DMS 273 (cell line): Measurements from ENCODE around the gene FOXK2.

Experiments used
- DNase-seq: peaks from one replicate; lab custom pipeline; 2025; ENCODE audit not compliant: unreplicated experiment; lab: John Stamatoyannopoulos, UW

Gene FOXK2

DNA sequence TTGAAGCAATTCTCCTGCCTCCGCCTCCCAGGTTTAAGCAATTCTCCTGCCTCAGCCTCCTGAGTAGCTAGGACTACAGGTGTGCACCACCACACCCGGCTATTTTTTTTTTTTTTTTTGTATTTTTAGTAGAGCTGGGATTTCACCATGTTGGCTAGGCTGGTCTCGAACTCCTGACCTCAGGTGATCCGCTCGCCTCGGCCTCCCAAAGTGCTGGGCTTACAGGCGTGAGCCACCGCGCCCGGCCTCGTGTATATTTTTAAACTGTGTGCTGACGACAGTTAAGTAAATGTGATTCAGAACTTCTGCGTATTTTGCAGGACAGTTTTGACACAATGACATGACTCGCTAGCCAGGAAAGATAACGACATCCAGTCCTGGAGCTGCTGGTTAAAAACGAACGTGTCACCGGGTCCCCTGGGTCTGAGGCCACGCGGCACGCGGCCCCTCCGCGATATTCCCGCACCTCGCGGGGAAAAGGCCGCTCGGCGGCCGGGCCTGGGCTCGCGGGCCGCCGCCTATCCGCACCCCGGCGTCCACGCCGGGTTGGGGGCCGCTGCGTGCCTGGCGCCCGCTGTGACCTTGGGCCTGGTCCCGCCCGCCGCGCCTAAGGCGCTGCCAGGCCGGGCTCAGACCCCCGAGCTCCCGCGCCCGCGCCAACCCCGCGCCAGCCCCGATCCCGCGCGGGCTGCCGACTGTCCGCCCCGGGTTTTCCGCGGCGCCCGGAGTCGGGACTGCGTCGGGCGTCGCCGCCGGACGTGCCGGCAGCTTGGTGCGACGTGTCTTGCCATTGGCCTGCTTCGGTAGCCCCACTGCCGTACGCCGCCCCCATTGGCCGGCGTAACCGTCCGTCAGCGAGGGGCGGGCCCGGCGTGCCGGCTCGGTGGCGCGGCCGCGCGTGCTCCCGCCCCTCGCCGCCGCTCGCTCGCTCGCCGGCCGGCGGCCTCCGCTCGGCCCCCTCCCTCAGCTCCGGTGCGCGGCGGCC is at the start of gene FOXK2:
Gene FOXK2, plus strand, starts transcription at position 907 of the 985 bp plus-strand sequence. CDS start 157 bp downstream, outside the sequence.
- DNase-seq, result peak; percentile 98

DNA sequence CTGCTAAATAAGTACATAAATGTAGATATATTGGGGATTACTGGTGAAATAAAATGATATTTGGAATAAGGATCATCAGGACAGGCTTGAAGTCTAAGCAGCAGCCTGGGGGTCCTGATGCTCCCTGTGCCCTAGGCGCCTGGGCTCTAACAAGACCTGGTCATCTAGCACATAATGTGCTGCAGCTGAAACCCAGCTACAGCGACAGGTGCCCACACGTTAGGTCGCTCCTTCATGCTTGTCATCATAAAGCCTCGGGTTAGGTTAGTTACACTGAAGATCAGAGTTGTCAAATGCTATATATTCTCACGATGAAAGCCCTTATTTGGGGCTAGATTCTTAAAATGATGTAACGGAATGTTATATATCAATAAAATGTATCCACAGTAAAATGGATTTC is 49.5 kb upstream of the FOXK2 start:
- no peak for DNase-seq

DNA sequence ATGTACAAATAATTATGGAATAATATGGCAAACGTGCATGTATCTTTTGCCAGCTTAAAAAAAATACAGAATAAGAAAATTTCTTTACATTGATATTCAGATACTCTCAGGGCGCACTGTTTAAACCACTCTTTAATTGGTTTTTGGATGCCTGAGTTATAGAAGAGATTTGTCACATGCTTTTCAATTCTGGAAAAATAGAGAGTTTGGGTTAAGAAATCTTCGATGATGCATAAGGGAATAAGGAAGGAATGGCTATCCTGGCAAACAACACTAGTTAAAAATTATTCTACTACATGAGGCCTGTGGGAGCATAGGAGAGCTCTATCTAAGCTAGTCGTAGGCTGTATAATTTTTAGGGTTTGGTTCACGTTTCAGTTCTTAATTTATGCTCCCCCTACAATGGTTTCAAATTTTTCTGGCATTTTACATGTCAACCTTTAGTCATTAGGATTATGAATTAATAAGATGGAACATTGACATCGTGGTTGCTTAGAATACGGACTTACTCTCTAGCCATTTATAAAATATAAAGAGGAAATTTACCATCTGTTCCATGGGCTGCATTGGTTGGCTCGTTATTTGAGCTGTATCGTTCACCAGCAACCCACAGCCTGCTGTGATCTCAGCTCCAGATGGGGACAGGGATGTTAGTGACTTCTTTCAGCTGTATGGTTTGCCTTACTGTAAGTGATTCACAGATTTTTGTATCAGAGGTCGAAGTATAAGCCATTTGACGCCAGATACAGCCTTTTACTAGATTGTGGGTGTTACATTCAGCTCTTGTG is 45.1 kb upstream of the FOXK2 start:
- peak; percentile 88 for DNase-seq

DNA sequence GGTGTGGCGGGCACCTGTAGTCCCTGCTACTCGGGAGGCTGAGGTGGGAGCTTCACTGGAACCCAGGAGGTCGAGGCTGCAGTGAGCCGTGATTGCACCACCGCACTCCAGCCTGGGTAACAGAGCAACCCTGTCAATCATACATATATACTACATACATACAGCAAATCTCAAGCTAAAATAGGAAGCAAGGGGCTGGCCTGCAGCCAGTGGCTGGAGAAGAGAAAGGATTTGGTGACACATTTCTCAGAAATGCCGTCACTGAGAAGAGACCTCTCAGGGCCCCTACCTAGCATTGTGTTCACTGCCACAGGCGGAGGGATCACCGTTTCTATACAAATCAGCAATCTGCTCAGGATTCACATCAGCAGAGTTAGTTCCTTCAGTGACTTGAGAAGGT is 44.1 kb upstream of the FOXK2 start:
- DNase-seq, result no peak

DNA sequence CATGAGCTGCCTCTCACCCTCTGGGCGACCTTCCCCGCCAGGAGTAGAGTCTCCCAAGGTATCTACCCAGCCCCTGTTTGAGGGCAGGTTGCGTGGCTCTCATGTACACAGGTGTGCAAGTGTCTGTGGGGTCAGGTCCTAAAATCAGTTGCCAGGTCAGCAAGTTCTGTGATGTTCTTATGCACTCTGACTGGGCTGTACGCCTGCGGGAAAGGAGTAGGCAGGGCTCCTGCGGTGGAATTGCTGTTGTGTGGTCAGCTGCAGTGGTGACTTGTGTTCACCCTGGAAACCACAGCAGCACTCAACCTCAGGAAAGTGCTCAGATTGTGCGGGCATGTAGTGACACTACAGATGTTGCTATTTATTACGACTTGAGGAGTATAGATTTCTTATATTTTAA is 41.6 kb upstream of the FOXK2 start:
- no peak for DNase-seq

DNA sequence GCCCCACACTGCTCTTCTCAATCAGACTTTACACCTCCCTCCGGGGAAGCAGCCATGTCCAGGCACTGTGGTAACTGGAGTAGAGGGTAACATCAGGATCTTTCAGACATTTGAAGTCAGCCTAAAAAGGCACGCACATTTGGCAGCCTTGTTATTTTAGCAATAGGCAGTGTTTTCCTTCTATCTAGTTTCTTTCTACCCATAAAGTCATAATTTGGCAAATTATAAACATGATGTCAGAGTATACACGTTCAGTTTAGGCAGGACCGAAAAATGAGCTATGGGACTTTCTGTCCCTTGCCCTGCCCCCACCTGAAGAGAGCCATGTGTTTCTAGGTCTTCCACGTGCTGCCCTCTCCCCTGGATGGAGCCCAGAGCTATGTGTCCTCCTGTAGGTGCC is 39.9 kb upstream of the FOXK2 start:
- no peak for DNase-seq

DNA sequence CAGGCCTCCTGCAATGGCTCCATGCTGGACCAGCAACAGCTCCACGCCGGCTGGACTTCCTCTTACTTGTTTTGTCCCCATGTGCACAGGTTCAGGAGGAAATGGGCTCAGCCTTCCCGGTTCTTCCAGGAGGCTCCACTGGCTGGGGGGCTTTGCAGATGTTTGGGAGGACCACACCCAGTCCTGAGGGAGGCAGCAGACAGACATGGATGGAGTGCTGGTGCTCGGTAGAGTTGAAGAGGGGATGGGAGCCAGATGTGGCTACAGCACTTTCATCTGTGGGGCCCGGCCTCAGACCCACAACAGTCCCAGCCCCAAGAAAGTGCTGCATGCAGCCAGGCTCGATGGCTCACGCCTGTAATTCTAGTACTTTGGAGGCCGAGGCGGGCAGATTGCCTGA is 39.2 kb upstream of the FOXK2 start:
- DNase-seq, result no peak

DNA sequence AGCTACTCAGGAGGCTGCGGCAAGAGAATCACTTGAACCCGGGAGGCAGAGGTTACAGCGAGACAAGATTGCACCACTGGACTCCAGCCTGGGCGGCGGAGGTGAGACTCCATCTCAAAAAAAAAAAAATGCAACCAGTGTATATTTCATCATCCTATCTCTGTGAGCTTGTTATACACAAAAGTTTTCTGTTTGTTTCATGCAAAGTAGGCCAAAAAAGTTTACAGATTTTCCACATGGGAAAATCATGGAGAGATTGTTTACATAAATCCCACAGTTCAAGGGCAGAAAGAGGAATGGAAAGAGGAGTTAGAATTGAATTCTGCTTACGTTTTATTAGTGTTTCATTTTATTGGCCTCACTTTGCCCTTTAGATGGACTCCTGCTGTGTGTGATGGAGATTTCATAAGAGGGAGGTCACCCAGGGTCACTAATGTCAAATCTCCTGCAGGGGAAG is 36.3 kb upstream of the FOXK2 start:
- DNase-seq, result no peak

DNA sequence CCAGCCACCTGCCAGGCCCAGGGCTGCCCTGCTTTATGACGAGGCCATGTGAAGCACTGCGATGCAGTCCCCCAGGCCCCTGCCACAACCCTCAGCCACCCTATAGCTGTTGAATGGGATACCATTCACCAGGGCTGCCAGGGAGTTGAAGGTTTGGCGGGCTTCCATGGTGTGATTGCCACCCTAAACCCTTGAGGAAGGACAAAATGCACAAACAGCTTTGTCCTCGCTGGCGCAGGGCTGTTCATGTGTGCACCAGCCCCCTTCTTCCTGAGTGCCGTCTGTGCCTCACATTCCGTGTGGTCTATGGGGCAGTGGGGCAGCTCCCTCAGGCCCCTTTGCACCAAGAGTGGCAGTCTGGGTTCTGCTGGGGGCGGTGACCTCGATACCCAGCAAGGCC is 35.7 kb upstream of the FOXK2 start:
- no peak for DNase-seq

DNA sequence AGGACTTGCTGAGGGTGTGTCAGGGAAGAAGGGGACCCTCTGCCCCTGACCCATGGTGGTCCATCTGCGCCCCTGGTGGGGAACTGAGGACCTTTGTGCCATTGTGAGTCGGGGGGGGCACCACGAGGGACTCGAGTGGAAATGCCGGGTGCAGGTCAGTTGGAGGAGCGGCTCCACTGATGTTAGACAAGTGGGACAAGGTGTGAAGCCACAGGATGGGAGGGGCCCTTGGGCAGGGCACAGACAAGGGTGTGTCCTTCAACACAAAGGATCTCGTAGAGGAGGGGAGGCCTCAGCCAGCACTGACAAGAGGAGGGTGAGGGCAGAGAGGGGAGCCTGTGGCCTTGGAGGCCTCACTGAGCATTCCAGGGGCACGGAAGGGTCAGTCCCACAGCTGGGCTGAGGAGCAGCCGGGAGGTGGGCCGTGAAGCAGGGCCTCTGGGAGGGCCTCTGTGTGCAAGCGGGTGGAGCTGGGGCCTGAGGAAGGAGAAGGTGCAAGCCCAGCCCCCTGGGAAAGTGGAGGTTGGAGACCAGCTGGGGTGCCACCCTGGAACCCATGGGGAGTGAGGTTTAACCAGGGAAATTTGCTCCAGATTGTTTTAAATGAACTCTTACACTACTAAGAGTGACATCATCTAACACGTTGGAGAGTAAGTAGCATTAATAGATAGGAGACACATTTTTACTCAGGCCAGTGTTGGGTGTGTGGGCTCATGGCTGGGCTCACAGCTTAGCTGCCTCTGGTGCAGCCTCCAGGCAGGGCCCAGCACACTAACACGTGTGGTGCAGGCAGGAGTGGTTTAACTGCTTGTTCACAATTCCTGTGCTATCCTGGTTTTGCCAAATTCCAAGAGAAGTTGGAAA is 33.1 kb upstream of the FOXK2 start:
- no peak for DNase-seq

DNA sequence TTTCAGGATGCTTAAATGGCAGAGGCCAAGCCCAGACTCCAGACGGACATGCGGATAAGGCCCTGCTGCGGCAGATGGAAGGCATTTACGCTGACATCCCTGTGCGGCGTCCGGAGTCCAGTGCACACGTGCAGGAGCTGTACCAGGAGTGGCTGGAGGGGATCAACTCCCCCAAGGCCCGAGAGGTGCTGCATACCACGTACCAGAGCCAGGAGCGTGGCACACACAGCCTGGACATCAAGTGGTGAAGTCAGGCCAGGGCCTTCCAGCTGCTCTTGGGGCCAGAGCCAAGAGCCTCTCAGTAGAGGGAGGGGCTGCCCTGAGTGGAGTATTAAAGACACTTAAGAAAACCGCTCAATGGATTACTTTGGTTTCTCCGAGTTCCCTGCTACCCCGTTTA is 31.6 kb upstream of the FOXK2 start:
- no peak for DNase-seq

DNA sequence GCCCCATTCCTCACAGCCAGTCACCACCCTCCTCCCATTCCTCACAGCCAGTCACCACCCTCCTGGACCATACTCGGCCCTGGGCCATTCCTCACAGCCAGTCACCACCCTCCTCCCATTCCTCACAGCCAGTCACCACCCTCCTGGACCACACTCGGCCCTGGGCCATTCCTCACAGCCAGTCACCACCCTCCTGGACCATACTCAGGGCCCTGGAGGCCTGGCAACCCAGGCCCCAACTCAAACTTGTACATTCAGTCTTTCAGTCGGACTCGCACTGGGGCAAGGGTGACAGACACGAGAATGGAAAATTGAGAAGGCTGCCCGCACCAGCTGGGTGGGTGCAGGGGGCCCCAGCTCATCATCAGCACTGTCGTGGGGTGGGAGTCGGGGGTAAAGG is 30.4 kb upstream of the FOXK2 start:
- no peak for DNase-seq

DNA sequence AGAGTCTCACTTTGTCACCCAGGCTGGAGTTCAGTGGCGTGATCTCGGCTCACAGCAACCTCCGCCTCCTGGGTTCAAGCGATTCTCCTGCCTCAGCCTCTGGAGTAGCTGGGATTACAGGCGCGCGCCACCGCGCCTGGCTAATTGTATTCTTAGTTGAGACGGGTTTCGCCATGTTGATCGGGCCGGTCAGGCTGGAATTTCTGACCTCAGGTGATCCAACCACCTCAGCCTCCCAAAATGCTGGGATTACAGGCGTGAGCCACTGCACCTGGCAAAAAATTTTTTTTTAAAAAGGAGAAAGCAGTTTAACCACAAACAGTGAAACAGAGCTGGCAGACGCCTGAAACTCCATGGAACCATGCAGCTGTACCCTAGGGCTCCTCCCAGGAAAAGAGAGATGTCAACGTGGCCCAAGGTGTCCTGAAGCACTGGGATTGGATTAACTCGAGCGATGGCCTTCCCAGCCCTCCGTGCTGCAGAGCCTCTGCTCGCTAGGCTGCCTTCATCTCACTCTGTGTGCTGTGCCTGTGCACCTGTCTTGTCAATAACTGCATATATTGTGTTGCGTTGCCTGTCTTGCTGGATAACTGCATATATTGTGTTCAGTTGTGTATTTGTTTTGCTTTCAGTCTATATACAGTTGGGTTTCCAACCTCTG is 29.6 kb upstream of the FOXK2 start:
- no peak for DNase-seq

DNA sequence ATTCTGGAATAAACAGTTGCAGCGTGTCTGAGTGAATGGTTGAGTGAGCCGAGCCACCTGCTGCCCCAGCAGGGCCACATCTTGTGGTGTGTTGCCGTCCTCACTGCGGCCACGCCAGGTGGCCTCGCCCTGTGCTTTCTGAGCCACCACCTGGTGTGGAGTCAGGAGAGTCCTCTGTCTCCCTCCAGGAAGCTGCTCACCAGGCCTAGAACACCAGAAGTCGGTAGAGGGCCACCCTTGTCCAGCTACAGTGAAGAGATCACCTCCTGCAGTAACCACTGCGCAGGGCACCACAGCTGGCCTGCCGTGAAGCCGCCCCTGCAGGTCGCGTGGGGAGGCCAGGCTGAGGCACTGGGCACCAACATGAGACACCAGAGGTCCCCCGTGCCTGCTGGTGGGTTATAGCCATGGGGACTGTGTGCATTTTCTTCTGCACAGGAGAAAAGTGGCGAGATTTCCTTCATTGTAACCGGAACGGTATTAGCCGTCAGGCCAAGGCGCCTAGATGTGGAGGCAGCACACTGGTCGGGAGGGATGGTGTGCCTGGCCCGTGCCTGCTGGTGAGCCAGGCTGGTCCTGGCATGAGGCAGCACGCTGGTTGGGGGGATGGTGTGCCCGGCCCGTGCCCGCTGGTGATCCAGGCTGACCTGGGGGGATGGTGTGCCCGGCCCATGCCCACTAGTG is 28.9 kb upstream of the FOXK2 start:
- peak; percentile 69 for DNase-seq

DNA sequence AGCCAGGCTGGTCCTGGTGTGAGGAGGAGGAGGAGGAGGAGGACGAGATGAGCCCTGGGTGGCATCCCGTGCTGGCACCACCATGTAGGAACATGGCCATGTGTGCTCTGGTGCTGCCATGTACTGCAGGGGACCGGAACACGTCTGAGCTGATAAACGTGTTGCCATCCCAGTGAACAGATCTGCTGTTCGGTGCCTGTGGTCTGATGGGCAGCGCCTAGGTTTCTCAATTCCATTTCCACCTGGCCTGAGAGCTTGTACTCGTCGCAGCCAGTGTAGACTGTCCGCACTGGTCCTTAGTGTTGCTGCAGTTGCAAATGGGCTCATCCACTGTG is 28.4 kb upstream of the FOXK2 start:
- DNase-seq, result no peak

DNA sequence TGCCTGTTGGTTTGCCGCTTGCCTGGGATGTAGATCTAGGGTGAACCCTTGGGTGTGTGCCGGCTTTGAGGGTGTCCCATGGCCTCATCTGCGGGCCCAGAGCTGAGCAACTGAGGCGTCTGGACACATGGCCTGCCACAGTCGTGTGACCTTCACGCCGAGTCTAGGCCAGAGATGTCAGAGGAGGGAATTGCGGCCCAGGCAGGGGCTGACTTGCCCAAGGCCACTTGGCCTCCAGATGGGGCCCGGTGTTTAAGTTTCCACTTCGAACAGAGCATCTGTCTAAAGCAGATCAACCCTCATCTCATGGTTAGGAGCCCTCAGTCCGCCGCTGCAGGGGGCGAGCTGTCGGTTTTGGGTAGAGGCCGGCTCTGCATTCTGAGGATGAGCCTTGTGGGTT is 28.0 kb upstream of the FOXK2 start:
- DNase-seq, result peak; percentile 34

DNA sequence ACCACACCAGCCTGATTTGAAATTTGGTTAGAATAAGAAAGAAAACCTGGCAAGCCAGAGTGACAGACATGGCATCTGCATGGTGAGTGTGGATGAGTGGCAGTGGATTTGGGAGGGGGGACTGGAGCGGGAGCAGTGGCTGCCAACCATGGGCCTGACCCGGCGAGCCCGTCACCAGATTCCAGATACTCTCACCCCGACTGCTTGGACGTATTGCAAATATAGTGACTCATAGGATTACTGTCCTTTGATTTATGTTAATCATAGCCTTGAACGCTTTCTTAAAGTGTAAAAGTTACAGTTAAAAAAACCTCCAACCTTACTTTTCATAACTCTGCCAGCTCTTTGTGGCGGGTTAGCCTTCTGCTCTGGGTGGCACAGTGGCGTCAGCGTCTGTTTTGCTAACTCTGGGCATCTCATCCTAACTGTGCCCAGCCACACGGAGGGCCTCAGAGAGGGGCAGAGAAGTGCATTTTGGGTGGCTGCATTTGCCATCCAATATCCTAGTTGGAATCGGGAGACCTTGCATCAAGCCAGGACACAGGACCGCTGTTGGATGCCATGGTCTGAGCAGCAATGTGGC is 26.8 kb upstream of the FOXK2 start:
- no peak for DNase-seq

DNA sequence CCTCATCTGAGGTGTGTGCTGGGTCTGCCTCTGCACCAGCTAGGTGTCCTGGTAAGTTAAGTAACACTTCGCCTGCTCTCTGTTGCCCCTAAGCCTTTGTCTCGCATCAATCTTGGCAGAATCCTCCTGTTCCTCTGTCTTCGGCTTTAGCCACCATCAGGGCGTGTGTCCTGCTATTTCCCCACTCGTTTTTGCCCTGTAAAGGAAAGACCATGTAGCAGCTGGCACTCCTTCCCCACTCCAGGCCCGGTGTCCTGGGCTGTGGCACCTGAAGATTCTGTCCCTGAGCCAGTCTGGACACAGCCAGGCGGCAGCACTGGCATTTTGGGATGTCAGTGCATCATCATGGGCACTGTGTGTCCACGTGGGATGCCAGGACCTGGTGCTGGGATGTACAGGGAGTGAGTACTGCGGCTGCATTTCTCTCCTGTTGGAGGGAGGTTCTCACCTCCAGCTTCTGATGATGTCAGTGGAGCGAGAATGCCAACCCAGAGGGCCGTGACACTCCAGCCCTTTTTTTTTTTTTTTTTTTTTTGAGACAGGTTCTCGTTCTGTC is 26.2 kb upstream of the FOXK2 start:
- DNase-seq, result no peak
